ENCODE data around the gene MORN4. TPM values are rescaled to one million over a fixed set of nuclear protein-coding genes. Genes with fewer than 3 reads are reported as not detected.

The MORN4 gene
- total RNA-seq, 1 donor from 2014 or later: 11.3 TPM

GRCh38 chr10:97600616-97601015, 32.7 kb downstream of the MORN4 start:
- H3K9me3 Mint-ChIP-seq (ENCODE audit: low read depth): no peaks in the 10 kb centered on the region
- no peak for DNase-seq (ENCODE audit: low spot score)

DNA sequence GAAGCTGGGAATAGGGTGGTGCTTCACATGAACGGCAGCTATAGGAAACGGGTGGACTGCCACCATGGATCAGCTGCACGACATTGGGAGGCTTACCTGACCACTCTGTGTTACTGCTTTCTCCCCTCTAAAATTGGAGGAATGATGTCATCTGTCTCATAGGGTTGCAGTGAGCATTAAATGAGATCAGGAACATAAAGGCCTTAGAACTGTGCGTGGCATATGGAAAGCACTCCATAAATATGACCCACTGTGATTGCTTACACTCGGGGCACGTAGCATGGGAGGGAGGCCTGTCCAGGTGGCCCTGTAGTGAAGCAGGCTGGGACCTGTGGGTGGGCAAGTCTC, 34.1 kb downstream of the MORN4 start:
- H3K27ac Mint-ChIP-seq (ENCODE audit: unreplicated experiment): no peak overlapping the region

More at GRCh38 chr10:97600616-97601015, 32.7 kb downstream of the MORN4 start:
- no peak overlapping the region for H3K4me3 Mint-ChIP-seq (ENCODE audit: unreplicated experiment)
- peaks cover 26% of the 10 kb centered on the region for H3K4me1 Mint-ChIP-seq (ENCODE audit: low read depth)
- H3K27ac Mint-ChIP-seq (ENCODE audit: unreplicated experiment): no peak overlapping the region
- no peaks in the 10 kb centered on the region for H3K36me3 Mint-ChIP-seq (ENCODE audit: low read depth)
- TF ChIP-seq, protein P1, sequence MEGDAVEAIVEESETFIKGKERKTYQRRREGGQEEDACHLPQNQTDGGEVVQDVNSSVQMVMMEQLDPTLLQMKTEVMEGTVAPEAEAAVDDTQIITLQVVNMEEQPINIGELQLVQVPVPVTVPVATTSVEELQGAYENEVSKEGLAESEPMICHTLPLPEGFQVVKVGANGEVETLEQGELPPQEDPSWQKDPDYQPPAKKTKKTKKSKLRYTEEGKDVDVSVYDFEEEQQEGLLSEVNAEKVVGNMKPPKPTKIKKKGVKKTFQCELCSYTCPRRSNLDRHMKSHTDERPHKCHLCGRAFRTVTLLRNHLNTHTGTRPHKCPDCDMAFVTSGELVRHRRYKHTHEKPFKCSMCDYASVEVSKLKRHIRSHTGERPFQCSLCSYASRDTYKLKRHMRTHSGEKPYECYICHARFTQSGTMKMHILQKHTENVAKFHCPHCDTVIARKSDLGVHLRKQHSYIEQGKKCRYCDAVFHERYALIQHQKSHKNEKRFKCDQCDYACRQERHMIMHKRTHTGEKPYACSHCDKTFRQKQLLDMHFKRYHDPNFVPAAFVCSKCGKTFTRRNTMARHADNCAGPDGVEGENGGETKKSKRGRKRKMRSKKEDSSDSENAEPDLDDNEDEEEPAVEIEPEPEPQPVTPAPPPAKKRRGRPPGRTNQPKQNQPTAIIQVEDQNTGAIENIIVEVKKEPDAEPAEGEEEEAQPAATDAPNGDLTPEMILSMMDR (IDR thresholded peaks at IDR 0.05): no peak
- no peaks in the 10 kb centered on the region for H3K27me3 Mint-ChIP-seq (ENCODE audit: low read depth)

GRCh38 chr10:97598407-97599271, 34.7 kb downstream of the MORN4 start:
- Mint-ChIP-seq H3K4me1 (ENCODE audit: low read depth) (peaks cover 39% of the 10 kb centered on the region), H3K4me3 (ENCODE audit: unreplicated experiment) (no peak overlapping the region), H3K27ac (ENCODE audit: unreplicated experiment) (no peak overlapping the region), H3K9me3 (ENCODE audit: low read depth) (no peaks in the 10 kb centered on the region), H3K27me3 (ENCODE audit: low read depth) (no peaks in the 10 kb centered on the region), H3K36me3 (ENCODE audit: low read depth) (no peaks in the 10 kb centered on the region)
- TF ChIP-seq, protein P1 (IDR thresholded peaks at IDR 0.05): no peak
- no peak for DNase-seq (ENCODE audit: low spot score)

More for the DNA sequence above, 34.1 kb downstream of the MORN4 start:
- no peaks in the 10 kb centered on the region for H3K36me3 Mint-ChIP-seq (ENCODE audit: low read depth)
- no peak for DNase-seq (ENCODE audit: low spot score)
- H3K4me1 Mint-ChIP-seq (ENCODE audit: low read depth): peaks cover 37% of the 10 kb centered on the region
- TF ChIP-seq, protein P1 (IDR thresholded peaks at IDR 0.05): no peak
- H3K27me3 Mint-ChIP-seq (ENCODE audit: low read depth): no peaks in the 10 kb centered on the region
- no peaks in the 10 kb centered on the region for H3K9me3 Mint-ChIP-seq (ENCODE audit: low read depth)
- H3K4me3 Mint-ChIP-seq (ENCODE audit: unreplicated experiment): no peak overlapping the region

DNA sequence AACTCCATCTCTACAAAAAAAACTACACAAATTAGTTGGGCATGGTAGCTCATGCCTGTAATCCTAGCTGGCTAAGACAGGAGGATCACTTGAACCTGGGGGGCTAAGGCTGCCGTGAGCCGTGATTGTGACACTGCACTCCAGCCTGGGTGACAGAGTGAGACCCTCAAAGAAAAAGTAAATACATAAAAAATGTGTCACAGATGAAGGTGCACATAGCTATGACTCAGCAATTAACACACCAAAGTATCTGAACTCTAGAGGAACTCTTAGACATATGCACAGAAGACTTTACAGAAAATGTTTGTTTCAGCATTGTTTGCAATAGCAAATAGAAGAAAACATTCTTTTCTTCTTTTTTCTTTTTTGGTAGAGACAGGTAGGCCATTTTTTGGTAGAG, 35.5 kb downstream of the MORN4 start:
- H3K4me3 Mint-ChIP-seq (ENCODE audit: unreplicated experiment): no peak overlapping the region
- no peaks in the 10 kb centered on the region for H3K27me3 Mint-ChIP-seq (ENCODE audit: low read depth)
- peaks cover 46% of the 10 kb centered on the region for H3K4me1 Mint-ChIP-seq (ENCODE audit: low read depth)
- TF ChIP-seq, protein P1 (IDR thresholded peaks at IDR 0.05): no peak
- no peaks in the 10 kb centered on the region for H3K36me3 Mint-ChIP-seq (ENCODE audit: low read depth)
- H3K27ac Mint-ChIP-seq (ENCODE audit: unreplicated experiment): peak overlapping the region; percentile 99
- DNase-seq (ENCODE audit: low spot score): no peak
- H3K9me3 Mint-ChIP-seq (ENCODE audit: low read depth): no peaks in the 10 kb centered on the region

GRCh38 chr10:97596101-97597082, 36.9 kb downstream of the MORN4 start:
- H3K27ac Mint-ChIP-seq (ENCODE audit: unreplicated experiment): peak overlapping the region; percentile 99
- TF ChIP-seq, protein P1 (IDR thresholded peaks at IDR 0.05): no peak
- H3K36me3 Mint-ChIP-seq (ENCODE audit: low read depth): no peaks in the 10 kb centered on the region
- peak overlapping the region; percentile 55 for H3K4me3 Mint-ChIP-seq (ENCODE audit: unreplicated experiment)
- no peaks in the 10 kb centered on the region for H3K9me3 Mint-ChIP-seq (ENCODE audit: low read depth)
- H3K27me3 Mint-ChIP-seq (ENCODE audit: low read depth): no peaks in the 10 kb centered on the region
- DNase-seq (ENCODE audit: low spot score): no peak
- peaks cover 46% of the 10 kb centered on the region for H3K4me1 Mint-ChIP-seq (ENCODE audit: low read depth)
